CD8-positive, alpha-beta memory T cell (primary cell): ENCODE measurements around the gene AMBRA1. TPM values are rescaled to one million over a fixed set of nuclear protein-coding genes. Genes with fewer than 3 reads are reported as not detected.

Experiments used
- CTCF ChIA-PET: fragments of 350-600 bp; sonication (Branson Sonifier 250); formaldehyde crosslinking; loops from one replicate; lab custom pipeline; 2021; ENCODE audit warnings: antibody characterized with exemption; lab: Charles Lee
- POLR2A ChIA-PET: fragments of 350-600 bp; sonication (Branson Sonifier 250); formaldehyde crosslinking; loops from one replicate; lab custom pipeline; 2021; ENCODE audit warnings: antibody characterized with exemption; lab: Charles Lee
- DNase-seq, 5 donors: peaks; one replicate each; pipeline versions ENCODE4 v3.0.0 to v3.0.0-alpha.2; 2020 to 2022; ENCODE audit warnings: mixed read lengths in 1 of 5
- H3K27ac ChIP-seq: one replicate; pipeline ENCODE4 v1.7.0; 2013; ENCODE audit warnings: low read depth, mild to moderate bottlenecking, low read length, moderate library complexity
- H3K27me3 ChIP-seq: 2 replicates; pipeline ENCODE4 v1.7.0; 2013; ENCODE audit warnings: low read length, mild to moderate bottlenecking; ENCODE audit not compliant: insufficient read depth, poor library complexity, severe bottlenecking
- H3K36me3 ChIP-seq: 2 replicates; pipeline ENCODE4 v1.7.0; 2013; ENCODE audit warnings: mild to moderate bottlenecking, low read length, moderate library complexity; ENCODE audit not compliant: insufficient read depth
- H3K4me1 ChIP-seq: 2 replicates; pipeline ENCODE4 v1.7.0; 2013; ENCODE audit warnings: mild to moderate bottlenecking, low read length, moderate library complexity; ENCODE audit not compliant: insufficient read depth
- H3K4me3 ChIP-seq: 2 replicates; pipeline ENCODE4 v1.7.0; 2013; ENCODE audit warnings: mild to moderate bottlenecking, low read length
- H3K9me3 ChIP-seq: 2 replicates; pipeline ENCODE4 v1.7.0; 2013; ENCODE audit warnings: mild to moderate bottlenecking, low read length
- H3K27ac Mint-ChIP-seq, 8 donors: one replicate each; pipeline ENCODE4 v1.8.0; 2020 to 2021; ENCODE audit warnings: mixed read lengths in 8 of 8, mild to moderate bottlenecking in 6 of 8, inconsistent platforms in 3 of 8, moderate library complexity in 3 of 8
- H3K27me3 Mint-ChIP-seq, 2 donors: one replicate each; pipeline ENCODE4 v1.8.0; 2020 to 2021; ENCODE audit warnings: mixed read lengths in 2 of 2, mild to moderate bottlenecking in 1 of 2, moderate library complexity in 1 of 2
- H3K36me3 Mint-ChIP-seq, 3 donors: one replicate each; pipeline ENCODE4 v1.8.0; 2020 to 2021; ENCODE audit warnings: mixed read lengths in 3 of 3, inconsistent platforms in 1 of 3, mild to moderate bottlenecking in 1 of 3
- H3K4me1 Mint-ChIP-seq, 3 donors: one replicate each; pipeline ENCODE4 v1.8.0; 2020 to 2021; ENCODE audit warnings: mixed read lengths in 3 of 3, inconsistent platforms in 1 of 3, mild to moderate bottlenecking in 1 of 3
- H3K4me3 Mint-ChIP-seq, 7 donors: one replicate each; pipeline ENCODE4 v1.8.0; 2020 to 2021; ENCODE audit warnings: mixed read lengths in 7 of 7, mild to moderate bottlenecking in 6 of 7, moderate library complexity in 4 of 7, inconsistent platforms in 2 of 7
- H3K9me3 Mint-ChIP-seq, 5 donors: one replicate each; pipeline ENCODE4 v1.8.0; 2020 to 2022; ENCODE audit warnings: mixed read lengths in 5 of 5, mild to moderate bottlenecking in 3 of 5, moderate library complexity in 2 of 5, inconsistent platforms in 1 of 5
- polyA plus RNA-seq: library from polyadenylated mRNA; unstranded; fragments of 300-500 nt; fragmentation: Illumina TruSeq; gene quantifications from one replicate; pipeline ENCODE4 v1.2.3, GENCODE V29; 2021
- total RNA-seq, 2 experiments: library from RNA; stranded (reverse); gene quantifications; one replicate each; pipeline ENCODE4 v1.2.3, GENCODE V29; 2021

AMBRA1 gene
- total and polyA plus RNA-seq, 3 experiments from 2014 or later: 13.6 to 33.3 (median 31.3) TPM

- no peaks in the 10 kb centered on the region for H3K4me1 ChIP-seq
- no peak overlapping the region for H3K4me3 Mint-ChIP-seq
- no peaks in the 10 kb centered on the region for H3K27me3 ChIP-seq
- peaks cover 7 to 10% (median 9%) of the 10 kb centered on the region in 3 donors for H3K4me1 Mint-ChIP-seq
- CTCF ChIA-PET: interaction anchor here (2.6 kb wide), 1 partner anchor 8 kb away, joined by 16 read pairs; no protein-coding TSS in a partner anchor
- H3K36me3 Mint-ChIP-seq: peaks cover 3 to 67% (median 10%) of the 10 kb centered on the region in 3 donors
- no peaks in the 10 kb centered on the region for H3K27me3 Mint-ChIP-seq
- H3K27ac ChIP-seq: no peak overlapping the region
- peak overlapping the region in 6 of 8 donors; percentile 19 to 90 (median 66) for H3K27ac Mint-ChIP-seq
- DNase-seq: no peak
- no peaks in the 10 kb centered on the region for H3K9me3 Mint-ChIP-seq
- POLR2A ChIA-PET: no interaction called here
- H3K36me3 ChIP-seq: peaks cover 12% of the 10 kb centered on the region
- no peaks in the 10 kb centered on the region for H3K9me3 ChIP-seq
- H3K4me3 ChIP-seq: no peak overlapping the region
Measured at GRCh38 chr11:46491661-46492330, 102.0 kb downstream of the AMBRA1 start.

GRCh38 chr11:46490666-46491065, 103.2 kb downstream of the AMBRA1 start:
- Mint-ChIP-seq H3K4me3 (no peak overlapping the region), H3K4me1 (peaks cover 7 to 10% (median 9%) of the 10 kb centered on the region in 3 donors), H3K9me3 (no peaks in the 10 kb centered on the region), H3K27ac (peak overlapping the region in 2 of 8 donors; percentile 30 to 47), H3K36me3 (peaks cover 3 to 66% (median 7%) of the 10 kb centered on the region in 3 donors), H3K27me3 (no peaks in the 10 kb centered on the region)
- Histone ChIP-seq H3K9me3 (no peaks in the 10 kb centered on the region), H3K4me3 (no peak overlapping the region), H3K27me3 (no peaks in the 10 kb centered on the region), H3K4me1 (no peaks in the 10 kb centered on the region), H3K27ac (no peak overlapping the region), H3K36me3 (peaks cover 12% of the 10 kb centered on the region)
- POLR2A ChIA-PET: interaction anchor here (1.4 kb wide), 1 partner anchor 127 kb away, joined by 4 read pairs; the partner anchor contains the start of gene ATG13
- no peak for DNase-seq
- CTCF ChIA-PET: interaction anchor here (0.9 to 2.6 kb wide), 10 partner anchors 9 to 129 kb away, joined by 3 to 16 read pairs (median 5); partner anchors contain the start of gene ATG13

DNA sequence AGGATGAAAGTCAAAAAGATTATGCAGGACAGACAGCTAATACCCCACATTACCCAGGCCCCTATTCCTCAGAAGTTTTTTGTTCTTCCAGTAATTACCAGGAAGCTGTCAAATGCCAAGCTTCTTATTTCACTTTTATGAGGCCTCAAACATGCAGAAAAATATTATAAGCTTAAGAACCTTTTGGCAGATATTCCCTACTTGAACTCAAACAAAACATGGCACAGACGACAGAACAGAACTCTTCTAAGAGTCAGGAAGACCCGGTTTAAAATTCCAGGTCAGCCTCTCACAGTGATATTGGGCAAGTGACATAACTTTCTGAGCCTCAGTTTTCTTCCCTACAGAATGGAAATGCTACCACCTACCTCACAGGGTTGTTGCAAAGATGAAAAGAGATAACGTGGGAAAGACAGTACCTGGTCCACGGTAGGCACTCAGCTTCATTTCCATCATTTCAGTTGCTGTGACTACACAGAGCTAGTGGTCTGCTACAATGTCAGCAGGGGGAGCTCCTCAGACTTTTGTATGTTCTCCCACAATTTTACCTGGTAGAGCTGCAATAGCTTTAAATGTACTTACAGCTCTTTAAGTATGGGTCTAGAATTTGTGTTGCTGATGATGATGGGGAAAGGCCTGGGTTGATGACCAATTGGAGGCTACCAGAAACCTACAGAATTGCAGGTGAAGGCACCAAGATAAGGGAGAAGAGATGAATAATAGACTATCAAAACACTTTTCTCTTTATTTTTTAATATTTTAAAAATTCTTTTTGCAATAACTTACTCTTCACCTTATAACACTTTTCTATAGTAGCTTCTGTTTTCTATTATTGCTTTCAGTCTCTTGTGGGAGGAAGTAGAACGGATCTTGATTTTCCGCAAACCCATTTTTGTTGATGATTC, 103.9 kb downstream of the AMBRA1 start:
- Mint-ChIP-seq H3K27ac (peak overlapping the region in 3 of 8 donors; percentile 8 to 63 (median 24)), H3K27me3 (no peaks in the 10 kb centered on the region), H3K9me3 (no peaks in the 10 kb centered on the region), H3K4me1 (peaks cover 7 to 13% (median 11%) of the 10 kb centered on the region in 3 donors), H3K36me3 (peaks cover 3 to 65% (median 6%) of the 10 kb centered on the region in 3 donors), H3K4me3 (no peak overlapping the region)
- CTCF ChIA-PET: interaction anchor here (0.9 to 2.6 kb wide), 13 partner anchors 8 to 129 kb away, joined by 3 to 16 read pairs (median 4); partner anchors contain the start of gene ATG13
- Histone ChIP-seq H3K27me3 (no peaks in the 10 kb centered on the region), H3K27ac (no peak overlapping the region), H3K4me3 (no peak overlapping the region), H3K9me3 (no peaks in the 10 kb centered on the region), H3K36me3 (peaks cover 12% of the 10 kb centered on the region), H3K4me1 (no peaks in the 10 kb centered on the region)
- peak in 2 of 5 donors; percentile 9 to 12 for DNase-seq
- POLR2A ChIA-PET: interaction anchor here (1.4 kb wide), 1 partner anchor 128 kb away, joined by 4 read pairs; the partner anchor contains the start of gene ATG13

GRCh38 chr11:46485856-46486443, 107.9 kb downstream of the AMBRA1 start:
- Mint-ChIP-seq H3K27ac (peak overlapping the region in 1 of 8 donors; percentile 9), H3K36me3 (peaks cover 0 to 54% (median 2%) of the 10 kb centered on the region in 3 donors), H3K4me3 (no peak overlapping the region), H3K9me3 (no peaks in the 10 kb centered on the region), H3K27me3 (no peaks in the 10 kb centered on the region), H3K4me1 (peaks cover 0 to 32% (median 11%) of the 10 kb centered on the region in 3 donors)
- no peaks in the 10 kb centered on the region for H3K27me3 ChIP-seq
- H3K4me1 ChIP-seq: no peaks in the 10 kb centered on the region
- CTCF ChIA-PET: interaction anchor here (1.1 kb wide), 1 partner anchor 10 kb away, joined by 3 read pairs; no protein-coding TSS in a partner anchor
- no peak overlapping the region for H3K4me3 ChIP-seq
- H3K27ac ChIP-seq: no peak overlapping the region
- H3K9me3 ChIP-seq: no peaks in the 10 kb centered on the region
- POLR2A ChIA-PET: no interaction called here
- no peak for DNase-seq
- no peaks in the 10 kb centered on the region for H3K36me3 ChIP-seq

- Mint-ChIP-seq H3K27ac (peak overlapping the region in 1 of 8 donors; percentile 15), H3K4me3 (no peak overlapping the region), H3K4me1 (peaks cover 5 to 31% (median 11%) of the 10 kb centered on the region in 3 donors), H3K36me3 (peaks cover 0 to 42% (median 6%) of the 10 kb centered on the region in 3 donors), H3K9me3 (no peaks in the 10 kb centered on the region), H3K27me3 (no peaks in the 10 kb centered on the region)
- no peaks in the 10 kb centered on the region for H3K4me1 ChIP-seq
- no peak overlapping the region for H3K4me3 ChIP-seq
- H3K27me3 ChIP-seq: no peaks in the 10 kb centered on the region
- ChIA-PET CTCF (no interaction called here), POLR2A (no interaction called here)
- H3K36me3 ChIP-seq: no peaks in the 10 kb centered on the region
- H3K27ac ChIP-seq: no peak overlapping the region
- no peaks in the 10 kb centered on the region for H3K9me3 ChIP-seq
- DNase-seq: no peak
Measured at GRCh38 chr11:46484101-46484500, 109.7 kb downstream of the AMBRA1 start.

DNA sequence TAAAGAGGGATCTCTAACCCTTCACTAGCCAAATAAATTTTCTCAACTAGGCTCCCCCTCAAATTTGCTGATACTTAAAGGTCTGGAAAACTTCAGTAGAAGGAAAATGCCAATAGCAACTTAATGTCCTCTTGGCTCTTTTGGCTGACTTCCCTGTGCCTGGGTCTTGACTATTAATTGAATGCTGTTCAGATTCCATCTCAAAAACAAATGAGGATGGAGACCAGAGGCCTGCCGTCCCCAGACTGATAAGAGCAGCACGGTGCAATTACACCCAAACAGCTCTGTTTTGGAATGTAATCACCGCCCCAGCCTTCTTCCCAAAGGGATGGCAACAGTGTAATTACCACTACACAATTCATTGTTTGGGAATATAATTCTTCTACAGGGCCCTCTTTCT, 112.9 kb downstream of the AMBRA1 start:
- H3K9me3 ChIP-seq: no peaks in the 10 kb centered on the region
- ChIA-PET CTCF (interaction anchor here (1.2 to 3.2 kb wide), 3 partner anchors 9 to 36 kb away, joined by 3 to 13 read pairs (median 6); no protein-coding TSS in a partner anchor), POLR2A (no interaction called here)
- Mint-ChIP-seq H3K9me3 (no peaks in the 10 kb centered on the region), H3K4me1 (peaks cover 11 to 55% (median 26%) of the 10 kb centered on the region in 3 donors), H3K36me3 (peaks cover 0 to 40% (median 6%) of the 10 kb centered on the region in 3 donors), H3K27ac (peak overlapping the region in 1 of 8 donors; percentile 11), H3K4me3 (no peak overlapping the region), H3K27me3 (no peaks in the 10 kb centered on the region)
- H3K27ac ChIP-seq: no peak overlapping the region
- H3K4me3 ChIP-seq: no peak overlapping the region
- H3K4me1 ChIP-seq: no peaks in the 10 kb centered on the region
- H3K36me3 ChIP-seq: no peaks in the 10 kb centered on the region
- DNase-seq: no peak
- no peaks in the 10 kb centered on the region for H3K27me3 ChIP-seq

- CTCF ChIA-PET: interaction anchor here (1.2 to 3.2 kb wide), 2 partner anchors 10 to 37 kb away, joined by 3 to 13 read pairs; no protein-coding TSS in a partner anchor
Measured at GRCh38 chr11:46480166-46480726, 113.6 kb downstream of the AMBRA1 start.

More at GRCh38 chr11:46480166-46480726, 113.6 kb downstream of the AMBRA1 start:
- Mint-ChIP-seq H3K4me3 (no peak overlapping the region), H3K36me3 (peaks cover 0 to 38% (median 6%) of the 10 kb centered on the region in 3 donors), H3K4me1 (peaks cover 18 to 59% (median 28%) of the 10 kb centered on the region in 3 donors), H3K9me3 (no peaks in the 10 kb centered on the region), H3K27ac (peak overlapping the region in 2 of 8 donors; percentile 11 to 26), H3K27me3 (no peaks in the 10 kb centered on the region)
- no peaks in the 10 kb centered on the region for H3K36me3 ChIP-seq
- no peak overlapping the region for H3K27ac ChIP-seq
- POLR2A ChIA-PET: no interaction called here
- no peak overlapping the region for H3K4me3 ChIP-seq
- DNase-seq: no peak
- no peaks in the 10 kb centered on the region for H3K27me3 ChIP-seq
- no peaks in the 10 kb centered on the region for H3K9me3 ChIP-seq
- no peaks in the 10 kb centered on the region for H3K4me1 ChIP-seq
